GM12892 (cell line): Measurements from ENCODE around the gene MAP7D1.

Experiments used
- POLR2A ChIP-seq: IDR thresholded peaks from 2 replicates; pipeline ENCODE4 v1.6.1; 2011; ENCODE audit warnings: low read depth, low read length, control low read depth
- POLR2AphosphoS5 ChIP-seq: IDR thresholded peaks from 2 replicates; pipeline ENCODE4 v1.6.1; 2011; ENCODE audit warnings: low read depth, low read length, control low read depth
- TAF1 ChIP-seq: IDR thresholded peaks from 2 replicates; pipeline ENCODE4 v1.6.1; 2011; ENCODE audit warnings: low read depth, mild to moderate bottlenecking, control low read depth, low read length, borderline replicate concordance

GRCh38 chr1:36134505-36135329 lies 21.2 kb upstream of the MAP7D1 start:
- TF ChIP-seq POLR2AphosphoS5 = no peak
- no peak for TF ChIP-seq TAF1
- TF ChIP-seq POLR2A = no peak
